OCI-LY1 (cell line): Measurements from ENCODE around the gene BCAN.

ENCODE experiments used
- EZH2 ChIP-seq: fragments of 200-600 bp; sonication (generic), shearing (Covaris generic); IDR thresholded peaks from 2 replicates; pipeline ENCODE4 v1.8.0; 2017; ENCODE audit warnings: borderline replicate concordance, mixed run types, mild to moderate bottlenecking, antibody characterized with exemption, low read length, moderate library complexity, mixed read lengths
- TF ChIP-seq, protein P1 (sequence below): fragments of 200-600 bp; sonication (generic), shearing (Covaris generic); IDR thresholded peaks from 2 replicates; pipeline ENCODE4 v1.5.1; 2017; ENCODE audit warnings: mild to moderate bottlenecking, antibody characterized with exemption, low read length, moderate library complexity, mixed read lengths

DNA sequence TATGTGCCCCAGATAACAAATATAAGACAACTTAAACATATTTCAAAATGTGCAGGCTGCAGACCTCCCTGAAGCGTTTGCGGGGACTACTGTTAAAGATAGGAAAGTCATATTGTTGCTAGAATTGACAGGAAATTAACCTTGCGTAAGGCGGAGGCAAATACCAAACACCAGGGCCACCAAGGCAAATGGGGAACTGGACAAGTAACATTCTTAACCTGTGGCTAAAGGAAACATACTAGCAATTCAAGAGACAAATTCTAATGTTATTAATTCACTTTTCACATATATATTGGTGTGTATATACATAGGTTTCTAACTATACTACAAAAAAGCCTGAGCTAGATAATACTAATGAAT, 15.9 kb upstream of the BCAN start:
- TF ChIP-seq EZH2, result no peak
- TF ChIP-seq, protein P1, sequence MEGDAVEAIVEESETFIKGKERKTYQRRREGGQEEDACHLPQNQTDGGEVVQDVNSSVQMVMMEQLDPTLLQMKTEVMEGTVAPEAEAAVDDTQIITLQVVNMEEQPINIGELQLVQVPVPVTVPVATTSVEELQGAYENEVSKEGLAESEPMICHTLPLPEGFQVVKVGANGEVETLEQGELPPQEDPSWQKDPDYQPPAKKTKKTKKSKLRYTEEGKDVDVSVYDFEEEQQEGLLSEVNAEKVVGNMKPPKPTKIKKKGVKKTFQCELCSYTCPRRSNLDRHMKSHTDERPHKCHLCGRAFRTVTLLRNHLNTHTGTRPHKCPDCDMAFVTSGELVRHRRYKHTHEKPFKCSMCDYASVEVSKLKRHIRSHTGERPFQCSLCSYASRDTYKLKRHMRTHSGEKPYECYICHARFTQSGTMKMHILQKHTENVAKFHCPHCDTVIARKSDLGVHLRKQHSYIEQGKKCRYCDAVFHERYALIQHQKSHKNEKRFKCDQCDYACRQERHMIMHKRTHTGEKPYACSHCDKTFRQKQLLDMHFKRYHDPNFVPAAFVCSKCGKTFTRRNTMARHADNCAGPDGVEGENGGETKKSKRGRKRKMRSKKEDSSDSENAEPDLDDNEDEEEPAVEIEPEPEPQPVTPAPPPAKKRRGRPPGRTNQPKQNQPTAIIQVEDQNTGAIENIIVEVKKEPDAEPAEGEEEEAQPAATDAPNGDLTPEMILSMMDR, result no peak
